Hippocampal formation (tissue), 2 donors: ENCODE data around the gene RMC1.
"Not testable (repeated sequence)": the region's sequence is repeated elsewhere in the genome, so short reads cannot be mapped to it uniquely, and the experiment has no call there.

Source experiments
- DNase-seq, 2 donors: peaks; one replicate each; lab custom pipeline; 2025; lab: John Stamatoyannopoulos, UW

Gene RMC1

DNA sequence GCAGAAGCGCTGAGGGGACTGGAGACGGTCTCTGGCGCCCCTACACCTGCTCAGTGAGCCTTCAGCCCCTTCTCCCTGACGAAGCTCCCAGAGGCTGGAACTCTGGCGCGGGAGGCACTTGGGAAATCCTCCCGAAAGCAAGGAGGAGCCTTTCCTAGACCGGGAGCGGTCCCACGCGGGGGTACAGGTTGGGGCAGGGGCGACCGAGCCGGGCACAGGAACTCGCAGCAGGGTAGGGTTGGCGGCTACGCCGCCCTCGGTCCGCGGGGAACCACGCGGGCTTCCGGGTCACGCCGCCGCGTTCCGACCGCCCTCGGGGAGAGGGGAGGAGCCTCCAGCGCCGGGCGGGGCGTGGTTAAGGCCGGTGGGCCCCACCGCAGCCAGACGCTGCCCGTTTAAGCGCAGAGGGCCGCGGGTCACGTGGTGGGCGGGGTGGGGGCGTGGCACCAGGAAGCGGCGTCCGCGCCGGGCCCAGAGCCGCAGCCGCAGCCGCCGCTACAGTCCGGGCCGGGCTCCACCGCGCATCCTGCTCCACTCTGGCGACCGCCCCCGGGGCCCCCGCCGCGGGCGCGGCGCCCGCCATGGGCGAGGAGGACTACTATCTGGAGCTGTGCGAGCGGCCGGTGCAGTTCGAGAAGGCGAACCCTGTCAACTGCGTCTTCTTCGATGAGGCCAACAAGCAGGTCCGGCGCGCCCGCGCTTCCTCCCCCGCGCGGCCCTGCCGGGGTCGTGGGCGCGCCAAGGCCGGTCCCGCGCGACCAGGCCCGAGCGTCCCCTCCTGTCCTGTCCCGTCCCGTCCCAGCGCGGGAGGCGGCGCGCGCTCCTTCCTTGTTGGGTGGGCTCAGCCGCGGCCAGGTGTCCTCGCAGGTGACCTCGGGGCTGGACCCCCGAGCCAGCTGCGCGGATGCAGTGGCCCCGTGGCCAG, at the start of gene RMC1:
Gene RMC1, plus strand, starts transcription at position 474 of the 925 bp plus-strand sequence. Its CDS starts 108 bp downstream, at position 582.
- peak; percentile 84 to 96 for DNase-seq

DNA sequence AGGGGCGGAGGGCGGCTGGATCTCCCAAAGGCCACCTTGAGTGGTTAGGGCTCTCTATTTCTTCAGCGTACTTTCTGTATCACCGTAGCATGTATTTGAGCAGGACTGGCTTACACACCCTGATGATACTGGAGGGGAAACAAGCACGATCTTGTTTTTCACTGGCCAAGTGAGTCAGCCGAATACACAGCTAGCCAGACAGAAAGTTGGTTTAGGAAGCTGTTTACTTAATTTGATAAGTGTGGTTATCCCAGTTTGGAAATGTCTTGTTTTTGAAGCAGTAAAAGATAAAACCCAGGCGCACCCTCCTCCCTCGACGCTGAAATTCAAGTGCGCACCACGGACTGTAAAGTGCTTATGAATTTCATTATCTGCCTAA, 49.6 kb upstream of the RMC1 start:
- DNase-seq = peak in 1 of 2 donors; percentile 7

DNA sequence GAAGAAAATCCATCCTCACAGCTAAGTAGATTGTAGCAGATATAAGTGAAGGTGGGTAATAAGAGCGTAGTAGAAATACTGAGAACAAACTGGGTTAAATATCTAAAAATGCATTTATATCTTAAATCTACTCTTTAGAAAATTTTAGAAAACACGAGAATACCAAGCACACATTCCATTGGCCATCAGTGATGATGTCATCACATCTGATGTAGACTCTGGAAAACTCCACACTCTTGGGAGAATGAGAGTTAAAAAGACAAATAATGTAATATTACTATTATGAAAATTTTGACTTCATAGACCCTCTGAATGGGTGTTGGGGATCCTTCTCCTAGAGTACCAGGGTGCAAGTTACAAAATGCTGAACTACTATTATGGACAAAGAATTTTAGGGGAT, 46.5 kb upstream of the RMC1 start:
- DNase-seq = no peak

DNA sequence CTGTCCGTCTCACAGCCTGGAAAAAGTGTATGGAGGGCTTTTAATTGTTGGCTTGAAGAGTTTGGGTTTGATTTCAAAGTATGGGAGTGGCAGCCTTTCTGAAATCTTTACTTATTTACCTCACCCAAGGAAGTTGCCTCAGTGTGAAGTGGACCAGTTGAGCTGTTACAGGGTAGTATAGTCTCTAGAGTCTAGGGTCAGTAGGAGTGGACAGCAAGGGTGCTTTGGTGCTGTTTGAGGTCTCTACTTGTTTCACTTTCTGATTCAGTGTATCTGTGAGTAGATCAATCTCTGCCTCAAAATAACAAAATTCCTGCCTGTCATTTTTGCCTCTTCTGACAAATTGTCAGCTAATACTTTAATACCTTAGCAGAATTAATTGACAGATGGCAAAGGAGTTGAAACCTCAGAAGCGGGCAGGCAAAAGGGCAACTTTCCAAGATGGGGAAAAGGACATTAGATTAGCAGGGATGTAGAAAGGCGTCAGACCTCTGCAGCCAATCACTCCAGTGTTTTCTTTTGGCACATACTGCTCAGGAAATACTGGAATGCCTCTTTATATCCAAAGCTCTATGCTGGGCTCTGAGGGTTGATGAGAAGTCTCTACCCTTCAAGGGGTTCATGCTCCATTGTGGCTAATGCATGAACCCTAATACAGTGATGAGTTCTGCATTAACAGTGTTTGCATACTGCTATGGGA, 44.3 kb upstream of the RMC1 start:
- no peak for DNase-seq

DNA sequence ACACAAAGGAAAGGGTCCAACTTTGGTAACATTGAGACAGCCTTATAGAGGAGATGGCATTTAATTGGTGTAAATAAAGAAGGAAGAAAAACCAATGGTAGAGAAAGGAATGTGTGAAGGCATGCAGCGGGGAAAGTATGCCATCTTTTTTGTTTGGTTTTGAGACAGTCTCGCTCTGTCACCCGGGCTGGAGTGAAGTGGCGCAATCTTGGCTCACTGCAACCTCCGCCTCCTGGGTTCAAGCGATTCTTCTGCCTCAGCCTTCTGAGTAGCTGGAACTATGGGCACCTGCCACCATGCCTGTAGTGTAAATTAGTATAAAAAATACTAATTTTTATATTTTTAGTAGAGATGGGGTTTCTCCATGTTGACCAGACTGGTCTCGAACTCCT, 43.8 kb upstream of the RMC1 start:
- no peak for DNase-seq

DNA sequence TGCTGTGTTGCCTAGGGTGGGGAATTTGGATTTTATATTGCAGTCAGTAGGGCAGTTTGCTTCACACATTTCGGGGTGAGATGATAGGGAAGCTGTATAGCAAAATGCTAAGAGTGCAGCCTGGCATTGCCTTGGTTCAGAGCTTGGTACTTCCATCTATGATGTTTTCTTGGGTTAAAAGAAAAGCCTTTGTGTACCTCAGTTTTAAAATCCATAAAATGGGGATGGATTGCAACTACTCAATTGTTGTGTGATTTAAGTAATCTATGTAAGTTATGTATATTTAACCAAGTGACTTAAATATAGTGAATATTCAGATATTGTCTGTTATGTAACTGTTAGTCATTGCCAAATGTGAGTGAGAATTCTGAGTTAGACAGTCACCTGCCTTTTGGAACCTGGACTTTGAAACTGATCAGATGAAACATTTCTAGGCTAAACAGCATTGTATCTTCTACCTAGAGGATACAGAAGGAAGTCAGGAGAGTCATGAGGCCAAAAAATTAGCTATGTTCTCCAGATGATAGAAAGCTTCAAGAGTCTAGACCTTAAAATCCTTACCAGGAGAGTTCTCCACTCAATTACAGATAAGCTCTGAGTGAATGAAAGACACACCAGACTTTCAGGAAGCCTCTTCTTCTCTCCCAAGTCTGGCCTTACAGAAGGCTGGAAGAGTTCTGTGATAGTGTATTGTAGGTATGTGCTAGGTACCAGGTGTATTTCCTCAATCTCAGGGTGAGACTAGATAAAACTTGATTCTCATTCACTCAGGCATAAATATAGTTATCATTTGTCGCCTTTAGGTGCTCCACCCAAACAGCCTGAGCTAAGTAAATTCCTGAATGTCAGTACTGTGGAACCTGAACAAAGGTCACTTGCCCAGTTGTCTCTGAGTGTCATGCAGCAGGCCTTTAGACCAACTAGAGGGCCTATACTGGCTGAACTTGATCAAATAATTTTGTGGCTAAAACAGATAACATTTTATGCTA, 42.7 kb upstream of the RMC1 start:
- no peak for DNase-seq

DNA sequence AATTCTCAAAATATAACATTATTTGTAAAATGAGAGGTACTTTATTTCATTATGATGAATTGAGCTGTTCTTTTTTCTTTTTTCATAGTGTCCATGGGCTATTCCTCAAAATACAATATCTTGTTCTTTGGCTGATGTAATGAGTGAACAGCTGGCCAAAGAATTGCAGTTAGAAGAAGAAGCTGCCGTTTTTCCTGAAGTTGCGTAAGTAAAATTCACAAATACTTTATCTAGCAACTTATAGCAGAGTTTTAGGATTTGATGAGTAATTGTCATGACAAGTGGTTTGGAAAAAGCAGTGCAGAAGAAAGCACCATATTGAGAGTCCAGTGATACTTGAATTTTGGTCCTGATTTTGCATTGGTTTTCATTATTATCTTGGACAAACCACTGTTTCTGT, 40.4 kb upstream of the RMC1 start:
- no peak for DNase-seq

DNA sequence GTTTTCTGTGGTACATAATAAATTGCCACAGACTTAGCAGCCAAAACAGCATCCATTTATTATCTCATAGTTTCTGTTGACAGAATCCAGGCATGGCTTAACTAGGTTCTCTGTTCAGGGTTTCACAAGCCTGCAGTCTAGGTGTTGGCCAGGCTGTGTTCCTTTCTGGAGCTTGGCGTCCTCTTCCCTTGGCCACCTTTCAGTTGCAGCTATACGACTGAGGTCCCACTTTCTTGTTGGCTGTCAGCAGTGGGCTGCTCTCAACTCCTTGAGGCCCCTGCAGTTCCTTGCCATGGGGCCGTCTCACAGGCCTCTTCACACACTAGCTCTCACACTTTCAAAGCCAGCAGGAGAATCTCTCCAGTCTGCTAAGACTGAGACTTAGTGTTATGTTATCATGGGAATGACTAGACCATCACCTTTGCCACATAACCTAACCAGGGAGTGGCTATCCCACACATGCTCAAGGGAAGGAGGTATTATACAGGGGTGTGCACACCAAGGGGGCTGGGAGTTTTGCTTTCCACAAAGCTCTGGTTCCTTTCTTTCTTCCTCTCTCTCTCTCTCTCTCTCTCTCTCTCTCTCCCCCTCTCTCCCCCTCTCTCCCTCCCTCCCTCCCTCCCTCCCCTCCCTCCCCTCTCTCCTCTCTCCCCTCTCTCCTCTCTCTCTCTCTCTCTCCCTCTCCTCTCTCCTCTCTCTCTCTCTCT, 34.4 kb upstream of the RMC1 start:
- DNase-seq = no peak

DNA sequence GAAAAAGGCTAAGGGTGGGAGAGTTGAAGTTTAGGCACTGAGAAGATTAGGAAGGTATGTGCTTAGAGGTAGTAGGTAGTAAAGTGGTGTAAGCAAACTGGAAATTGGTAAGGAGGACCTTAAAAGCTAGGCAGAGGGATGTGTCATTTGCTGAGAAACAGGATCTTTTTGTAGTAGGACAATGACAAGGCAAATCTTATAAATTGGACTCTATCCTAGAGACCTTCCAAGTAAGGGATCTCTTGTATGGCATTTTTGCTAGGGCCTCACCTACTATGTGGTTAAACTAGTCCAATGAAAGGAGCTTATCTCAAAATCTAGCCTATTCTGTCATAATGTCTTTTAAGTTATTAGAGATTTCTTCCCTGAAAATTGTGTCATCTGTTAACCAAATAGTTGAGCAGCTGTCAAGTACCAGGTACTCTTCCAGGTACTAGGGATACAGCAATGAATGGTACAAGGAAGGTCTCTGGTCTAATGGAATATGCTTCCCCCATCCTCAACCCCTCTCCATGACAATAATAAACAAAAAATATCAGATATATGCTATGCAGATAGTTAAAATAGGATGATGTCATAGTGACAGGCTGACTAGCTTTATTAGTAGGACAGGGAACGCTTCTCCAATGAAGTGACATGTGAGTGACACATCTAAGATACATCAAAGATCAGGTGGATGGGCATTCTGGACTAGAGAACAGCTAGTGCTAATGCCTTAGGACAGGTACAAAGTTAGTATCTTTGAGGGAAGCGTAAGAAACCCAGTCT, 32.5 kb upstream of the RMC1 start:
- DNase-seq = no peak

DNA sequence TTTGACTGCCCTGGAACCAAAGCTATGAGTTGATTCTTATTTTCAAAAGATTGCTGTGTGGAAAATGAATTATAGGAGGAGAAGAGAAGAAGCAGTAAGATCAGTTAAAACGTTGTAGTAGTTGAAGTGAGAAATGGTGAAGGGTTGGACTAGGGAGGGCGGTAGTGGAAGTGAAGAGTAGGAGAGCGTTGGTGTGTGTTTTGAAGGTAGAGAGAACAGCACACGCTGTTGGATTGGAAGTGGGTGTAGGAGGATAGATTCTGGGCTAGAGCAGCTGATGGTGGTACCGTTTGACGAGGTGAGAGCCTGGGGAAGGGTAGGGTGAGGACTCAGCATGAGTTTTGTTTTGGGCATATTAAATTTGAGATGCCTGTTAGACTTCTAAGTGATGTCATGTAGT, 31.8 kb upstream of the RMC1 start:
- DNase-seq = no peak

DNA sequence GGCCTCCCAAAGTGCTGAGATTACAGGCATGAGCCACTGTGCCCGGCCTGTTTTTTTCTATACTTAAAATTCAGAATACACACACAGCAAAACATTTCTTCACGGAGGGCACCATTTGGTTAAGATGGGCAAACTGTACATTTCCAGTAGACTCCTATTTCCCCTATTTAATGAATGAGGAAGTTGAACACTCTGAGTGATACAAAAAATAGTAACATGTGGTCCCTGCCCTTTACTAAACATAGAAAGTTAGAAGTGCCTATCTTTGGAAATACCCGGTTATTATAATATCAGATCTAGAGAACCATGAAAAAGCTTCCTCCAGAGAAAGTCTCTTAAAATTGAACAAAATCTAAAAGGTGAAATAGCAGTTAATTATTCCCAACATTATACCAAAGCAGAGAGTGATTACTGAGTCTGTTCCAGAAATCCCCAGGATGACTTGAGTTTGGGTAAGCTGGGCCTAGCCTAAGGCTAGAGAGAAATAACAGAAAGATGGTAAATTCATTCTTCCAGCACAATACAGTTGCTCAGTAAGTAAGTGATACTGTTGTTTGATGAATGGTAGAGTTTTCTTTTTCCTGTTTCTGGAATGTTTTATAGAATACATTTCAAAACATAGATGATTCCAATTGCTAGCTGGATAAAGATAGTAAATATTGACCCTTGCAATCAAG, 23.3 kb upstream of the RMC1 start:
- no peak for DNase-seq

DNA sequence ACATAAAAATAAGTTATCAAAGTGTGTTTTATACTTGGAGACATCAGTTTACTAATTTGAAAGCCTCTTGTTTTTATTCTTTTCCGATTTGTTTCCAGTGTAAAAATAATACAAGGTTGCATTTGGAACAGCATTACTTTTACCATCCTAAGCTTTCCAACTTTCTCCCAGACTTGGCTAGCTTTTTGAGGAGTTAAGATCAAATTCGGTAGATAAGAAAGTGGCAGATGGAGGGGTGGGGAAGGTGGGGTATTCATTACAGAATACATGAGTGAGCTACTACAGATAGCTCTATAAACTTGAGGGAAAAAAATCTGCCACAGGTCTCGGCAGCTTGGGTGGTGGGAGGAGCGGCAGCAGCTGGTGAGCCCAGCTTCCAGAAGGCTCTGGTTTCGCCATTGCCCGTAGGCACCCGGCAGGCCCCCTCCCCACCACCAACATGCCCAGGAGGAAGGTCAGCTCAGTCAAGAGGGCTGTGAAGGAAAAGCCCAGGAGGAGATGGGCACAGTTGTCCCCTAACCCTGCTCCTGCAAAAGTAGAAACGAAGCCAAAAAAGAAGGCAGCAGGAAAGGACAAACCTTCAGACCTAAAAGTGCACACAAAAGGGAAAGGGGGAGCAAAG, 18.6 kb upstream of the RMC1 start:
- no peak for DNase-seq

DNA sequence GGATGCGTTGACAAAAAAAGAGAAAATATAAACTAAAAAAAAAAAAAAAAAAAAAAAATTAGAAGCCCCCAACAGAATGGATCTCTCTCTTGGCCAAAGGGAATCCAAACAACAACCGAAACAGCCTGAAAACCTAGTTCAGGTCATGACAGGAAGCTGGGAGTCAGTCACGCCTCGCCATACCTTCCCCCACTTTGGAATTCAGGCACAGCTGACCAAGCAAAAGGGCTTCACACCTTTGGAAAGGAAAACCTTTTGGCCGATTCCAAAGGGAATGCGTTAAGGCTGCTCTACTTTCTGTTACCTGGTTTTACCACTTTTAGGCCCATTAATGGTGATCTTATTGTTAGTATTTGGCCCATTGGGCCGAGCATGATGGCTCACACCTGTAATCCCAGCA, 17.9 kb upstream of the RMC1 start:
- DNase-seq = no peak

DNA sequence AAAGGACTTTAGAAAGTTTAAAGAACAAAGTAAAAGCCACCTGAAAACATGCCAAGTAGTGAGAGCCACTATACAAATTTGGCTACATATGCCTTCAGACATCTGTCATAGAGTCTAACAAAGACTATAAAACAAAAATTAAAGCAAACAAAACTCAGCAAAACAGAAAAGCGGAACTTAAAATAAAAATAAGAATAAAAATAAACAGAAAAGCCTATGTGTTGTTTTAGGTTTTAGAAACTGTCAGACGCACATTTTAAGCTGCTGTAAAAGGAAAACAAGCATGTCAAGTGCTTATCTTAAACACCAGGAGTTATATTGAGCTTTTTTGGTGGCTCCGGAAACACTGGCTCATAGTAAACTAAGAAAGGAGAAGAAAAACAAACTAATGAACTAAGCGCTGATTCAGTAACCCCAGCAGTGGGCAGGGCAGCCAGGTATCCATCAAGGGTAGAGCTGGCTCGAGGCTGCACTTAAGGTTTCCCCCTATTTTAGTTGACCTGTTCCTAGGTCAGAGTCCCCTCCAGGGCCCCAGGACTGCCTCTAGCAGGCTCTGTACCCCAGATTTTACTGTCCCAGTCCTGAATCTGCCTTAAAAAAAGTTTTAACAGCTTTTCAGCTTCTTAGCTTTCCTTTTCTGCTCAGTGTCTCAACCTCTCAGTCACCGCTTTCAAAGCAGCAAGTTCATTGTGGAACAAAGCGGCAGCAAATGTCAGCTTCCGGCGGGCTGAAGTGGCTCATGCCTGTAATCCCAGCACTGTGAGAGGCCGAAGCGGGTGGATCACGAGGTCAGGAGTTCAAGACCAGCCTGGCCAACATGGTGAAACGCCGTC, 15.4 kb upstream of the RMC1 start:
- no peak for DNase-seq

DNA sequence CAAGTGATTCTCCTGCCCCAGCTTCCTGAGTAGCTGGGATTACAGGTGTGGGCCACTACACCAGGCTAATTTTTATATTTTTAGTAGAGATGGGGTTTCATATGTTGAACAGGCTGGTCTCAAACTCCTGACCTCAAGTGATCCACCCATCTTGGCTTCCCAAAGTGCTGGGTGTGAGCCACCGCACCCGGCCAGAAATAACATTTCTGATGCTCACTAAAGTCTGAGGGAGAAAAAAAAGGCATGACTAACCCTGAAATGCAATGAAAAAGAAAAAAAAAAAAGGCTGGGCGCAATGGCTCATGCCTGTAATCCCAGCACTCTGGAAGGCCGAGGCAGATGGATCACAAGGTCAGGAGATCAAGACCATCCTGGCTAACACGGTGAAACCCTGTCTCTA, 13.7 kb upstream of the RMC1 start:
- not testable (repeated sequence) for DNase-seq

DNA sequence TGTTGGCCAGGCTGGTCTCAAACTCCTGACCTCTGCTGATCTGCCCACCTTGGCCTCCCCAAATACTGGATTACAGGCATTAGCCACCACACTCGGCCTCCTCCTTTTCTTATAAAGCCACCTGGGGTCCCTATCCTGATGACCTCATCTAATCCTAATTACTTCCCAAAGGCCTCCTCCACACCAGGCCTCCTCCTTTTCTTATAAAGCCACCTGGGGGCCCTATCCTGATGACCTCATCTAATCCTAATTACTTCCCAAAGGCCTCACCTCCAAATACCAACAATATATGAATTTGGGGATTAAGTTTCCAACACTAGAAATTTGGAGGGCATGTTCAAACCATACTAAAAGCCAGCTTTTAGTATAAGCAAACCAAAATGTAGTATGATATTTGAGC, 9.7 kb upstream of the RMC1 start:
- no peak for DNase-seq

DNA sequence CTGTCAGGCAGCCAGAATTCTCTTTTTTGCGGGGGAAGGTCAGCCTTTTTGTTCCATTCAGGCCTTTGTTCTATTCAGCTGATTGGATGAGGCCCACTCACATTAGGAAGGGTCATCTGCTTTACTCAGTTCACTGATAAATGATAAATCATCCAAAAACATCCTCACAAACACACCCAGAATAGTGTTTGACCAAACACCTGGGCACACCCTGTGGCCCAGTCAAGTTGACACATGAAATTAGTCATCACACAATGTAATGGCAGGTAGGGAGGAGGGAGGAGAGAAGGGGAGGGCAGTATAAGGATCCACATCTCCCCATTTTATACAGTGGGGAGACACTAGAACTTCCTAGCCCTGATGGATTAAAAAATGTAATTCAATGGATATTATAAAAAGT, 8.3 kb upstream of the RMC1 start:
- DNase-seq = no peak

DNA sequence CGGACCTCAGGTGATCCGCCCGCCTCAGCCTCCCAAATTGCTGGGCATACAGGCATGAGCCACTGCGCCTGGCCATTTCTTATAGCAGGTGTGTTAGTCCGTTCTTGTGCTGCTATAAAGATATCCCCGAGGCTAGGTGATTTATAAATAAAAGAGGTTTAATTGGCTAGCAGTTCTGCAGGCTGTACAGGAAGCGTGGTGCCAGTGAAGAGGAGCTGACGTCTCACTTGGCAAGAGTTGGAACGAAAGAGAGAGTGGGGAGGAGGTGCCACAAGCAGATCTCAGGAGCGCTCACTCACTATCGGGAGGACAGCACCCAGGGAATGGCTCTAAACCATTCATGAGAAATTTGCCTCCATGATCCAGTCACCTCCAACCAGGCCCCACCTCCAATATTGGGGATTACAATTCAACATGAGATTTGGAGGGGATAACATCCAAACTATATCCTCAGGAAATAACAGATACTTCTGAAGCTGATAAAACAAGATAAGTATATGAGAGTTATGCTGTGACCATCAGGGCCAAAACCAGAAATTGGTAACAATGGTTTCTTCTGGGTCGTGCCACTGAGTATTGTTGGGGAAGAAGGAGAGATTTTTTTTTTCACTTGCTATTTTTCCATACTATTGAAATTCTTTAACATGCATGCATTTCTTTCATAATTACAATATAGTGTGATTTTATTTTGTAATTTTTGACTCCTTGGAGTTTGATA, 7.4 kb upstream of the RMC1 start:
- DNase-seq = no peak
